Activated CD4-positive, alpha-beta memory T cell treated with anti-CD3 and anti-CD28 coated beads, Interleukin-2, amount 10 ng/mL, durations not matched to agents 7 days and 5 days (primary cell): ENCODE data around the gene PRKACA. TPM values are rescaled to one million over a fixed set of nuclear protein-coding genes. Genes with fewer than 3 reads are reported as not detected.
"Not testable (repeated sequence)": the region's sequence is repeated elsewhere in the genome, so short reads cannot be mapped to it uniquely, and the experiment has no call there.

Experiments used
- CTCF ChIA-PET: fragments of 350-600 bp; sonication (Branson Sonifier 250); formaldehyde crosslinking; loops from one replicate; lab custom pipeline; 2021; ENCODE audit warnings: antibody characterized with exemption, inconsistent platforms; lab: Charles Lee
- POLR2A ChIA-PET: fragments of 350-600 bp; sonication (Branson Sonifier 250); formaldehyde crosslinking; loops from one replicate; lab custom pipeline; 2021; ENCODE audit warnings: antibody characterized with exemption; lab: Charles Lee
- DNase-seq: peaks from one replicate; pipeline ENCODE4 v3.0.0-alpha.2; 2020
- H3K27ac Mint-ChIP-seq: one replicate; pipeline ENCODE4 v1.8.0; 2021; ENCODE audit warnings: mild to moderate bottlenecking, mixed read lengths
- H3K27me3 Mint-ChIP-seq: one replicate; pipeline ENCODE4 v1.8.0; 2021; ENCODE audit warnings: mixed read lengths
- H3K36me3 Mint-ChIP-seq: one replicate; pipeline ENCODE4 v1.8.0; 2021; ENCODE audit warnings: low read depth, mixed read lengths
- H3K4me1 Mint-ChIP-seq: one replicate; pipeline ENCODE4 v1.8.0; 2021; ENCODE audit warnings: mixed read lengths
- H3K4me3 Mint-ChIP-seq: one replicate; pipeline ENCODE4 v1.8.0; 2021; ENCODE audit warnings: mild to moderate bottlenecking, mixed read lengths
- H3K9me3 Mint-ChIP-seq: one replicate; pipeline ENCODE4 v1.8.0; 2021; ENCODE audit warnings: mixed read lengths
- total RNA-seq, 2 experiments: library from RNA; stranded (reverse); gene quantifications; one replicate each; pipeline ENCODE4 v1.2.3, GENCODE V29; 2021

Gene PRKACA
- total RNA-seq, 2 experiments from 2014 or later: 48.1 to 49.8 TPM

DNA sequence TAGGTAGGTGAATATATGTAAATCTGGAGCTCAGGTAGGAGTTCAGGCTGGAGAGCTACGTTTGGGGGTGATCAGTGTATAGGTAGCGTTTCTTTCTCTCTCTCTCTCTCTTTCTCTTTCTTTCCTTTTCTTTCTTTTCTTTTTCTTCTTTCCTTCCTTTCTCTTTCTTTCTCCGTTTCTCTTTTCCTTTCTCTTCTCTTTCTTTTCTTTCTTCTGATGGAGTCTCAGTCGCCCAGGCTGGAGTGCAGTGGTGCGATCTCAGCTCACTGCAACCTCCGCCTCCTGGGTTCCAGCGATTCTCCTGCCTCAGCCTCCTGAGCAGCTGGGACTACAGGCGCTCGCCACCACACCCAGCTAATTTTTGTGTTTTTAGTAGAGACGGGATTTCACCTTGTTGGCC, 28.6 kb upstream of the PRKACA start:
- CTCF ChIA-PET: interaction anchor here (0.5 to 3.7 kb wide), 3 partner anchors 9 to 956 kb away, joined by 4 to 24 read pairs (median 12); partner anchors contain the start of gene ASF1B
- POLR2A ChIA-PET: interaction anchor here (2.8 kb wide), 1 partner anchor 10 kb away, joined by 18 read pairs; the partner anchor contains the start of gene ASF1B
- peaks cover 38% of the 10 kb centered on the region for H3K4me1 Mint-ChIP-seq
- not testable (repeated sequence) for DNase-seq, H3K27ac Mint-ChIP-seq, H3K36me3 Mint-ChIP-seq, H3K9me3 Mint-ChIP-seq, H3K27me3 Mint-ChIP-seq, H3K4me3 Mint-ChIP-seq

DNA sequence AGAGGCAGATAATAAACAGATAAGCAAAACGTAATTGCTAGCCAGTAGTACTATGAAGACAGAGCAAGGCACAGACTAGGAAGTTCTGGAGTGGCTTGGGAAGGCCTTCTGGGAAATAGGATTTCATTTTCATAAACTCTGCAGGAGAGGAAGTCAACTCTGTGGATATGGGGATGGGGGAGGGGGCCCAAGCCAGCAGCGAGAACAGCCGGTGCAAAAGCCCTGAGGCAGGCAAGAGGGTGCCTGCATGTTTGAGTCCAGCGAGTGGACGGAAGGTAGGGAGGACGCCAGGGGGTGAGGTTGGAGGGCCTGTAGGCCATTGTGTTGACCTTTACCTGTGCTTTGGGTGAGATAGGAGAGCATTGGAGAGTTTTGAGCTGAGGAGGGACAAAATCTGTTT, 27.8 kb upstream of the PRKACA start:
- Mint-ChIP-seq H3K4me1 (peaks cover 39% of the 10 kb centered on the region), H3K4me3 (no peak overlapping the region), H3K36me3 (no peaks in the 10 kb centered on the region), H3K9me3 (no peaks in the 10 kb centered on the region), H3K27ac (no peak overlapping the region), H3K27me3 (no peaks in the 10 kb centered on the region)
- no peak for DNase-seq
- POLR2A ChIA-PET: interaction anchor here (0.6 to 2.8 kb wide), 2 partner anchors 9 to 284 kb away, joined by 3 to 18 read pairs; partner anchors contain the start of gene ASF1B
- CTCF ChIA-PET: interaction anchor here (0.5 to 3.7 kb wide), 3 partner anchors 8 to 955 kb away, joined by 4 to 24 read pairs (median 12); partner anchors contain the start of gene ASF1B

DNA sequence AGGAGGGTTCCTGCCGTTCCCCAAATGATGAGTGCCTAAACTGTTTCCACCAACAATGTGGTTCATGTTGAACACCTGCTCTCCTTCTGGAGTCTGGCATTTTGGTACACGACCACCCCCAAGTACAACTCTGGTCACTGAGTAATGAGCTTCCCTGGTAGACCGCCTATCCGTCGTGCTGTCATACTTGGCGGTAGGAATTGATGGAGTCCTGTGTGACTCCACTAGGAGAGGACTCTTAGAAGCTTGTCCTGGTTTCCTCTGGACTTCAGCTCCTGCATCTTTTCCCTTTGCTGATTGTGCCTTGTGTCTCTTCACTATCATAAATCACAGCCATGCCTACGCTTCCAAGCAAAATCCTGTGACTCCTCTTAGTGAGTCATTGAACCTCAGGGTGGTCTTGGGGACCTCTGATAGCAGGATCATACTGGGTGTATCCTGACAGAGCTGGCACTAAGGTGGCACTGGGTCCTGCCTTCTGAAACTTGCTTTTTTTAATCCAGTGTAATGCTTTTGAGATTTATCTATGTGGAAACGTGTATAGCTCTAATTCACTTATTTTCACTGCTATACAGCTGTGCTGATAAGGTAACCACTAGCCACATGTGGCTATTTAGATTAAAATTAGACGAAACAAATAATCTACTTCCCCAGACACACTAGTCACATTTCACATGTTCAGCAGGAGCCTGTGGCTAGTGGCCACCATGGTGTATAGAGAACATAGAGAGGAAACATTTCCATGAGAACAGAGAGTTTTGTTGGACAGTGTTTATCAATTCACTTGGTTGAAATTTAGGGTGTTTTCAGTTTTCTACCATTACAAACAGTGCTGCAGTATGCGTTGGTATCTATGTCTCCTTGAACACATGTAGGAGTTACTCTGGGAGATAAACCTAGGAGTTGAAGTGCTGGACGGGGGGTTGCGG, 25.0 kb upstream of the PRKACA start:
- no peak for DNase-seq
- no peak overlapping the region for H3K4me3 Mint-ChIP-seq
- H3K4me1 Mint-ChIP-seq: peaks cover 26% of the 10 kb centered on the region
- POLR2A ChIA-PET: no interaction called here
- H3K36me3 Mint-ChIP-seq: peaks cover 4% of the 10 kb centered on the region
- H3K27ac Mint-ChIP-seq: no peak overlapping the region
- H3K27me3 Mint-ChIP-seq: no peaks in the 10 kb centered on the region
- H3K9me3 Mint-ChIP-seq: no peaks in the 10 kb centered on the region
- CTCF ChIA-PET: interaction anchor here (1.0 kb wide), 1 partner anchor 83 kb away, joined by 3 read pairs; no protein-coding TSS in a partner anchor

DNA sequence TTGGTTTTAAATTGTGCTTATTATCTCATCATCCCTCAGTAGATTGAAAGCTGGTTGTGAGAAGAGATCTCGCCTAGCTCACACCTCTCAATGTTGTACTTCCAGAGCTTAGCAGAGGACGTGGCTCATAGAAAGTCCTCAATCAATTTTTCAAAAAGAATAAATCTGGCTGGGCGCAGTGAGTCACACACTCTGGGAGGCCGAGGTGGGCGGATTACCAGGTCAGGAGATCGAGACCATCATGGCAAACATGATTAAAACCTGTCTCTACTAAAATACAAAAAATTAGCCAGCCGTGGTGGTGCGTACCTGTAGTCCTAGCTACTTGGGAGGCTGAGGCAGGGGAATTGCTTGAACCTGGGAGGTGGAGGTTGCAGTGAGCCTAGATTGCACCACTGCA, 23.5 kb upstream of the PRKACA start:
- Mint-ChIP-seq H3K36me3 (peaks cover 6% of the 10 kb centered on the region), H3K4me3 (no peak overlapping the region), H3K9me3 (no peaks in the 10 kb centered on the region), H3K27ac (no peak overlapping the region), H3K4me1 (peaks cover 30% of the 10 kb centered on the region), H3K27me3 (no peaks in the 10 kb centered on the region)
- POLR2A ChIA-PET: interaction anchor here (0.6 to 1.6 kb wide), 2 partner anchors 9 to 26 kb away, joined by 3 to 5 read pairs; no protein-coding TSS in a partner anchor
- CTCF ChIA-PET: interaction anchor here (0.7 to 1.5 kb wide), 2 partner anchors 27 to 77 kb away, joined by 3 to 6 read pairs; no protein-coding TSS in a partner anchor
- DNase-seq: no peak

DNA sequence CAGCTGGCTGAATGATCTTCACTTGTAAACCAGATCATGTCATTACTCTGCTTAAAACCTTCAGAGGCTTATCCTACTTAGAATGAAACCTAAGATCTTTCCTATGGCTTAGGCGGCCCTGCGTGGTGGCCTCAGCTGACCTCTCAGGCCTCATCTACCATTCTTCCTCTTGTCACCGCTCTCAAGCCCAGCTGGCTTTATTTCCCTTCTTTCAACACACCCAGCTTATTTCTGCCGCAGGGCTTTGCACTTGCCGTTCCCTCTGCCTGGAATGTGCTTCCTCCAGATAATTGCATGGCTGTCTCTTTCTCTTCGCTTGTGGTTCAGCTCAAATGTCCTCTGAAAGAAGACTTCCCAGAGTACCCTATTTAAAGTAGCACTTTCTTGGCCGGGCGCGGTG, 22.4 kb upstream of the PRKACA start:
- DNase-seq: no peak
- peaks cover 30% of the 10 kb centered on the region for H3K4me1 Mint-ChIP-seq
- no peaks in the 10 kb centered on the region for H3K27me3 Mint-ChIP-seq
- H3K9me3 Mint-ChIP-seq: no peaks in the 10 kb centered on the region
- peak overlapping the region; percentile 41 for H3K27ac Mint-ChIP-seq
- POLR2A ChIA-PET: interaction anchor here (0.8 to 1.6 kb wide), 2 partner anchors 10 to 16 kb away, joined by 3 to 5 read pairs; no protein-coding TSS in a partner anchor
- peaks cover 15% of the 10 kb centered on the region for H3K36me3 Mint-ChIP-seq
- H3K4me3 Mint-ChIP-seq: no peak overlapping the region
- CTCF ChIA-PET: interaction anchor here (1.1 to 1.8 kb wide), 3 partner anchors 8 to 209 kb away, joined by 3 to 4 read pairs (median 3); no protein-coding TSS in a partner anchor

DNA sequence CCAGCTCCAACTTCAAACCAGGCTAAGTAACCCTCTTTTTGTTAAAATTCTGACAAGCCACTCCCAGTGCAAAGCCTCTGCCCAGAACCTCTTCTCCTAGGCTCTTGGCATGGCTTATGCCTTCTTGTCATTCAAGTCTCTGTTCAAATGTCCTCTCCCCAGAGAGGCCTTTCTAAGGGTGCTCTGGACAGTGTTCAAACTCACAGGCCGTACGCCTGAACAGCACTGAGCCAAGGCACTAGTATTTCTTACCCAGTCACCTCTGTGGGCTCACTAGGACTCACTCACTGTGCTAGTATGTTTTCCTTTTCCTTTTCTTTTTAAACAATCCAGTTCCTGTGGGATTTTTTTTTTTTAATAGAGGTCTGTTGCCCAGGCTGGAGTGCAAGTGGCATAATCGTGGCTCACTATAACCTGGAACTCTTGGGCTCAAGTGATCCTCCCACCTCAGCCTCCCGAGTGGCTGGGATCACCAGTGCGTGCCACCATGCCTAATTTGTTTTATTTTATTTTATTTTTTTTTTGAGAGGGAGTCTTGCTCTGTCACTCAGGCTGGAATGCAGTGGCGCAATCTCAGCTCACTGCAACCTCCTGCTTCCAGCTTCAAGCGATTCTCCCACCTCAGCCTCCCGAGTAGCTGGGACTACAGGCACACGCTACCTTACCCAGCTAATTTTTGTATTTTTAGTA, 21.2 kb upstream of the PRKACA start:
- Mint-ChIP-seq H3K27ac (peak overlapping the region; percentile 23), H3K4me1 (peaks cover 38% of the 10 kb centered on the region), H3K4me3 (peak overlapping the region; percentile 61), H3K9me3 (no peaks in the 10 kb centered on the region), H3K36me3 (peaks cover 23% of the 10 kb centered on the region), H3K27me3 (no peaks in the 10 kb centered on the region)
- POLR2A ChIA-PET: interaction anchor here (0.8 to 1.0 kb wide), 3 partner anchors 21 to 243 kb away, joined by 3 to 4 read pairs (median 3); partner anchors contain the start of gene PRKACA
- CTCF ChIA-PET: interaction anchor here (0.5 to 1.8 kb wide), 4 partner anchors 9 to 225 kb away, joined by 3 to 4 read pairs (median 3); no protein-coding TSS in a partner anchor
- DNase-seq: no peak

- peak within 1 kb of the TSS; percentile 91 for H3K27ac Mint-ChIP-seq
- DNase-seq: peak; percentile 99
- ChIA-PET CTCF (interaction anchor here (0.6 to 3.2 kb wide), 101 partner anchors 9 to 859 kb away, joined by 3 to 31 read pairs (median 4); partner anchors contain the start of genes ADGRE5, DCAF15, DDX39A and IL27RA), POLR2A (interaction anchor here (0.6 to 4.5 kb wide), 67 partner anchors 9 to 389 kb away, joined by 3 to 60 read pairs (median 4); partner anchors contain the start of genes ADGRE5, BRME1, CC2D1A and DNAJB1)
- H3K36me3 Mint-ChIP-seq: peaks cover 34% of the 10 kb centered on the region
- H3K4me1 Mint-ChIP-seq: peaks cover 39% of the 10 kb centered on the region
- no peaks in the 10 kb centered on the region for H3K9me3 Mint-ChIP-seq
- no peaks in the 10 kb centered on the region for H3K27me3 Mint-ChIP-seq
- peak within 1 kb of the TSS; percentile 81 for H3K4me3 Mint-ChIP-seq
These were observed 19.1 kb upstream of the PRKACA start, which contains the start of gene ASF1B for GRCh38 chr19:14136509-14137281. Gene ASF1B (minus strand): TSS chr19:14136589. CDS start chr19:14136456, 133 bp downstream.

GRCh38 chr19:14135985-14136508, 18.5 kb upstream of the PRKACA start:
- H3K27ac Mint-ChIP-seq: peak overlapping the region; percentile 91

GRCh38 chr19:14135355-14135754, 17.8 kb upstream of the PRKACA start:
- ChIA-PET CTCF (interaction anchor here (1.4 to 3.2 kb wide), 6 partner anchors 20 to 345 kb away, joined by 4 to 27 read pairs (median 14); partner anchors contain the start of gene MISP3), POLR2A (interaction anchor here (0.6 to 4.5 kb wide), 17 partner anchors 8 to 371 kb away, joined by 3 to 60 read pairs (median 15); partner anchors contain the start of genes IL27RA, MISP3 and PRKACA)
- Mint-ChIP-seq H3K4me3 (peak overlapping the region; percentile 81), H3K27me3 (no peaks in the 10 kb centered on the region), H3K9me3 (no peaks in the 10 kb centered on the region), H3K27ac (peak overlapping the region; percentile 75), H3K36me3 (peaks cover 35% of the 10 kb centered on the region), H3K4me1 (peaks cover 38% of the 10 kb centered on the region)
- DNase-seq: no peak

More at GRCh38 chr19:14135985-14136508, 18.5 kb upstream of the PRKACA start:
- Mint-ChIP-seq H3K27me3 (no peaks in the 10 kb centered on the region), H3K36me3 (peaks cover 35% of the 10 kb centered on the region), H3K4me3 (peak overlapping the region; percentile 81), H3K9me3 (no peaks in the 10 kb centered on the region), H3K4me1 (peaks cover 40% of the 10 kb centered on the region)
- CTCF ChIA-PET: interaction anchor here (0.6 to 3.2 kb wide), 90 partner anchors 8 to 858 kb away, joined by 3 to 31 read pairs (median 5); partner anchors contain the start of genes ADGRE5, DCAF15, DDX39A and IL27RA
- no peak for DNase-seq
- POLR2A ChIA-PET: interaction anchor here (0.8 to 4.5 kb wide), 56 partner anchors 9 to 388 kb away, joined by 3 to 60 read pairs (median 5); partner anchors contain the start of genes ADGRE5, DNAJB1, GIPC1 and IL27RA

DNA sequence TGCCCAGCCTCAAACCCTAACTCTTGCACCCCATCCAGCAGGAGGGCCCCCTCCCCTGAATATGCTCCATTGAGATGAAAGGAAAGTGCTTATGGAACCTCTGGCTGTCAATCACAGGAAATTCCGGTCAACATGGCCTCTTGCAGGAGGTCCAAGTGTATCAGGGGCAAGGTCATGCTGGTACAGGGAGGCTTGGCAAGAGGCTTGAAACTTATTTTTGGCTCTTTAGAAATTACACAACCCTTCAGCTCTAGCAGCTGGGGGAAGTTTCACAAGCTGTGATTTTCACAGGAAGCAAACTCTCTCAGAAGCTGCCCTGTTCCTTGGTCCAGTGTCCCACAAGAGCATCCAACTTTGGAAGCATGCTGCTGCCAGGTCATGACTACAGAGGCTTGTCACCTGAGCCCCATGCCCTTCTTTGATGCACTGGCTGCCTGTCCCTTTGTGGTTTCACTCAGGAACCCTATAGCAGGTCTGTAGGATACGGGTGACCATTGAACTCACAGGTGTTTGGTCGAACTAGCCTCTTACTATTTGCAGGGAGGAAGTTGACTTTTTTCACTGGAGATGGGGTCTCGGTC, 10.5 kb upstream of the PRKACA start:
- no peak overlapping the region for H3K4me3 Mint-ChIP-seq
- DNase-seq: no peak
- CTCF ChIA-PET: interaction anchor here (1.0 kb wide), 1 partner anchor 9 kb away, joined by 4 read pairs; the partner anchor contains the start of gene ASF1B
- POLR2A ChIA-PET: interaction anchor here (4.8 kb wide), 1 partner anchor 8 kb away, joined by 27 read pairs; the partner anchor contains the start of gene ASF1B
- H3K27me3 Mint-ChIP-seq: no peaks in the 10 kb centered on the region
- peaks cover 8% of the 10 kb centered on the region for H3K4me1 Mint-ChIP-seq
- H3K9me3 Mint-ChIP-seq: no peaks in the 10 kb centered on the region
- H3K27ac Mint-ChIP-seq: no peak overlapping the region
- H3K36me3 Mint-ChIP-seq: peaks cover 50% of the 10 kb centered on the region
